ENCODE measurements around the gene TSPAN2. TPM values are rescaled to one million over a fixed set of nuclear protein-coding genes. Genes with fewer than 3 reads are reported as not detected.

The TSPAN2 gene
- total RNA-seq, 1 experiment from 2014 or later: 26.5 TPM

DNA sequence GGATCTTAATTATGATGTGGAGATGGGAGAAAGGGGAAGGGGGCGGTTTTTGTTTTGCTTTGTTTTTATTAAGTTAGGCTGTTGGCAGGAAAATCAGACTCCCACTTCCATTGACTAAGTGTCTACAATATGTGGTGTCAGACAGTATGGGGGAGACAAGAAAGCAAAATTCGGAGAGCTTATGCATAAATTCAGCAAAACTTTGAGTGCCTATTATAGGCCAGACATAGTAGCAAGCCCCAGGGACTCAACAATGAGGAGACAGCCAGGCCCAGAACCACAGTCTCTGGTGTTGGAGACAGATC, 835 bp upstream of the TSPAN2 start:
- Histone ChIP-seq H2AFZ (peak overlapping the region; percentile 95), H3K36me3 (ENCODE audit: low read depth) (no peaks in the 10 kb centered on the region), H3K4me2 (peak overlapping the region; percentile 94), H3K4me3 (peak overlapping the region; percentile 94), H3F3A (ENCODE audit: insufficient read depth, low read depth) (peaks cover 8% of the 10 kb centered on the region; the same call in 1 of the 2 replicates), H3K79me2 (ENCODE audit: low read depth) (peaks cover 6% of the 10 kb centered on the region; the same call in 1 of the 2 replicates), H3K27ac (peak overlapping the region; percentile 60), H3K4me1 (replicated peaks; ENCODE audit: insufficient read depth) (peaks cover 20% of the 10 kb centered on the region), H4K20me1 (ENCODE audit: insufficient read depth) (no peaks in the 10 kb centered on the region), H3K27me3 (ENCODE audit: insufficient read depth, low read depth) (no peaks in the 10 kb centered on the region), H3K9me2 (ENCODE audit: insufficient read depth) (no peaks in the 10 kb centered on the region), H3K9me3 (ENCODE audit: insufficient read depth, low read depth) (no peaks in the 10 kb centered on the region)
- ChIA-PET POLR2A (ENCODE audit: unreplicated experiment) (interaction anchor here (0.6 kb wide), 1 partner anchor 53 kb away, joined by 5 read pairs; no protein-coding TSS in a partner anchor), CTCF (no interaction called here)
- BruUV-seq (replicated peaks): no TSS peak
- TF ChIP-seq, protein P1, sequence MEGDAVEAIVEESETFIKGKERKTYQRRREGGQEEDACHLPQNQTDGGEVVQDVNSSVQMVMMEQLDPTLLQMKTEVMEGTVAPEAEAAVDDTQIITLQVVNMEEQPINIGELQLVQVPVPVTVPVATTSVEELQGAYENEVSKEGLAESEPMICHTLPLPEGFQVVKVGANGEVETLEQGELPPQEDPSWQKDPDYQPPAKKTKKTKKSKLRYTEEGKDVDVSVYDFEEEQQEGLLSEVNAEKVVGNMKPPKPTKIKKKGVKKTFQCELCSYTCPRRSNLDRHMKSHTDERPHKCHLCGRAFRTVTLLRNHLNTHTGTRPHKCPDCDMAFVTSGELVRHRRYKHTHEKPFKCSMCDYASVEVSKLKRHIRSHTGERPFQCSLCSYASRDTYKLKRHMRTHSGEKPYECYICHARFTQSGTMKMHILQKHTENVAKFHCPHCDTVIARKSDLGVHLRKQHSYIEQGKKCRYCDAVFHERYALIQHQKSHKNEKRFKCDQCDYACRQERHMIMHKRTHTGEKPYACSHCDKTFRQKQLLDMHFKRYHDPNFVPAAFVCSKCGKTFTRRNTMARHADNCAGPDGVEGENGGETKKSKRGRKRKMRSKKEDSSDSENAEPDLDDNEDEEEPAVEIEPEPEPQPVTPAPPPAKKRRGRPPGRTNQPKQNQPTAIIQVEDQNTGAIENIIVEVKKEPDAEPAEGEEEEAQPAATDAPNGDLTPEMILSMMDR (conservative IDR thresholded peaks at IDR 0.05): peak; percentile 53; the same call in 1 of the 2 replicates
- TF ChIP-seq EZH2 (IDR thresholded peaks at IDR 0.05; ENCODE audit: low read depth): no peak
- intact Hi-C loops (cut with micrococcal nuclease; ENCODE audit: unreplicated experiment): no loop called here
- DNase-seq: no peak

DNA sequence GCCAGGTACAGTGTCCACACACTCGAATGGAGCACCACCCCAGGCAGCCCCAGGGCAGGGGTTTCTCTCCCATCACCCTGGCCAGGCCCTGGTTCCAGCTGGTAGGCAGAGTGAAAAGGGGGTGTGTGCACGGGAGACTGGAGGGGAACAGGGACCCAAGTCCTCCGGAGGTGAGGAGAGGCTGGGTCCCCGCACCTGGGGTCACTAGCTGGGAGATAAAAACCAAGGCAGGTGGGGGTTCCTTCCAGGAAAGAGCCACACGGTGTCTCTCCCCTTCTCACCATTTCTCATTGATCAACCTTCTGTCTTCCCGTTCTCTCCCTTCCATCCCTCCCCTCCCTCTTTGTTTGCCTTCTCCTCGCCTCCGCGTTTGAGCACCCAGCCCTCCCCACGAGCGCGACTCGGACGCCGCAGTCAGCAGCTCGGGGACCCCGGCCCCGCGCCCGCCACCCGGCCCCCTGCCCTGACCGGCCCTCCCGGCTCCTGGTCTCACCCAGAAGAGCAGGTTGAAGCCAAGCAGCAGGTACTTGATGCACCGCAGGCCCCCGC, 358 bp downstream of the TSPAN2 start:
- Histone ChIP-seq H3K4me3 (peak overlapping the region; percentile 94), H3K4me1 (replicated peaks; ENCODE audit: insufficient read depth) (peaks cover 20% of the 10 kb centered on the region), H3K27me3 (ENCODE audit: insufficient read depth, low read depth) (no peaks in the 10 kb centered on the region), H3K79me2 (ENCODE audit: low read depth) (peaks cover 6% of the 10 kb centered on the region; the same call in 1 of the 2 replicates), H3K4me2 (peak overlapping the region; percentile 94), H3K27ac (no peak overlapping the region), H2AFZ (peak overlapping the region; percentile 95), H3K9me2 (ENCODE audit: insufficient read depth) (no peaks in the 10 kb centered on the region), H3F3A (ENCODE audit: insufficient read depth, low read depth) (peaks cover 8% of the 10 kb centered on the region; the same call in 1 of the 2 replicates), H4K20me1 (ENCODE audit: insufficient read depth) (no peaks in the 10 kb centered on the region), H3K9me3 (ENCODE audit: insufficient read depth, low read depth) (no peaks in the 10 kb centered on the region), H3K36me3 (ENCODE audit: low read depth) (no peaks in the 10 kb centered on the region)
- POLR2A ChIA-PET (ENCODE audit: unreplicated experiment): no interaction called here
- no peak for TF ChIP-seq EZH2 (IDR thresholded peaks at IDR 0.05; ENCODE audit: low read depth)
- TF ChIP-seq, protein P1 (conservative IDR thresholded peaks at IDR 0.05): no peak
- CTCF ChIA-PET: interaction anchor here (0.6 kb wide), 1 partner anchor 381 kb away, joined by 9 read pairs; no protein-coding TSS in a partner anchor
- intact Hi-C loops (cut with micrococcal nuclease; ENCODE audit: unreplicated experiment): no loop called here
- DNase-seq: no peak
- BruUV-seq (replicated peaks): no TSS peak

DNA sequence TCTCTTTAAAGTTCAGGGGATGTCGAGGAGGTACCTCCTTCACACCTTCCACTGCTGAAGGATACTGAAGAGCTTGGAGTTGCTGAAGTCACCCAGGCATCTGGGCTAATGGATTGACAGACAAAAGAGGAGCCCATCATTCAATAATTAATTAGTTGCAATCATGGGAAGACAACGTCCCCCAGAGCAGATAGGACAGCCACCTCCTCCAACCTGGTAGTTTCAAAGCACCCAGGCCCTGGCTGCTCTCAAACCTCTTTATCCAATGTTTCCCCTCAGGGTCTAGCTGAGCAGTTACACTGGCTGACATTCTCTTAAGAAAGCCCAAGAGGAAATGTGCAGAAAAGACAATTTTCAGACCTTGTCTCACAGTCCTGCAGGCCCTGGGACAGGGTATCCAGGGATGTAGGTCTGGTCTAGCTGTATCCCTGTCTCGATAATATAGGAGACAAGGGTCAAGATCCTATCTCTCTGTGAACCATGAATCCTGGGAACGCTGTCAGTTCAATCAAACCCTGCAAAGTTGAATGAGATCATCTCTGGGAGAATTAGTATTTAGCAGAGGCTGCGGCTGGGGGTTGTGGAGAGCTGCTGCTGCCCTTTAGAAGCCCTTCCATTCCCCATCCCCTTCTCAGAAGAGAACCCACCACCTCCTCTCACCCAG, 1.1 kb downstream of the TSPAN2 start:
- Histone ChIP-seq H3K36me3 (ENCODE audit: low read depth) (no peaks in the 10 kb centered on the region), H3K27ac (no peak overlapping the region), H3K27me3 (ENCODE audit: insufficient read depth, low read depth) (no peaks in the 10 kb centered on the region), H4K20me1 (ENCODE audit: insufficient read depth) (no peaks in the 10 kb centered on the region), H2AFZ (no peak overlapping the region; the same call in 1 of the 2 replicates), H3K79me2 (ENCODE audit: low read depth) (peaks cover 6% of the 10 kb centered on the region; the same call in 1 of the 2 replicates), H3K4me1 (replicated peaks; ENCODE audit: insufficient read depth) (peaks cover 20% of the 10 kb centered on the region), H3K9me2 (ENCODE audit: insufficient read depth) (no peaks in the 10 kb centered on the region), H3K9me3 (ENCODE audit: insufficient read depth, low read depth) (no peaks in the 10 kb centered on the region), H3F3A (ENCODE audit: insufficient read depth, low read depth) (peaks cover 8% of the 10 kb centered on the region; the same call in 1 of the 2 replicates), H3K4me2 (peak overlapping the region; percentile 94), H3K4me3 (peak overlapping the region; percentile 94; the same call in 1 of the 2 replicates)
- TSS peak; percentile 53 for BruUV-seq (replicated peaks)
- peak in 1 of 2 experiments; percentile 21 for DNase-seq
- no peak for TF ChIP-seq EZH2 (IDR thresholded peaks at IDR 0.05; ENCODE audit: low read depth)
- TF ChIP-seq, protein P1 (conservative IDR thresholded peaks at IDR 0.05): no peak
- CTCF ChIA-PET: no interaction called here
- intact Hi-C loops (cut with micrococcal nuclease; ENCODE audit: unreplicated experiment): no loop called here
- POLR2A ChIA-PET (ENCODE audit: unreplicated experiment): no interaction called here

Measured in PC-9 (cell line).